Activated B cell treated with CpG ODN at 0.5 μM for 24 hours (primary cell): ENCODE measurements around the gene FAM3A. TPM values are rescaled to one million over a fixed set of nuclear protein-coding genes. Genes with fewer than 3 reads are reported as not detected.
A peak's percentile ranks its signal among the peaks of the same experiment; 100 is the strongest.

ENCODE experiments used
- ATAC-seq: fragments of 200-7000 bp; cut with Tn5 transposase; one replicate; pipeline ENCODE4 v1.10.0; 2021; ENCODE audit warnings: low read depth, mild to moderate bottlenecking, moderate library complexity
- CTCF ChIA-PET: fragments of 350-600 bp; sonication (Branson Sonifier 250); formaldehyde crosslinking; loops from one replicate; lab custom pipeline; 2021; ENCODE audit warnings: antibody characterized with exemption; lab: Charles Lee
- POLR2A ChIA-PET: fragments of 350-600 bp; sonication (Branson Sonifier 250); formaldehyde crosslinking; loops from one replicate; lab custom pipeline; 2021; ENCODE audit warnings: antibody characterized with exemption; lab: Charles Lee
- DNase-seq: peaks from one replicate; pipeline ENCODE4 v3.0.0; 2022
- H3K27ac Mint-ChIP-seq: one replicate; pipeline ENCODE4 v1.8.0; 2020; ENCODE audit warnings: mixed read lengths
- H3K27me3 Mint-ChIP-seq: one replicate; pipeline ENCODE4 v1.8.0; 2021; ENCODE audit warnings: mixed read lengths
- H3K36me3 Mint-ChIP-seq: one replicate; pipeline ENCODE4 v1.8.0; 2021; ENCODE audit warnings: low read depth, mixed read lengths
- H3K4me1 Mint-ChIP-seq: one replicate; pipeline ENCODE4 v1.8.0; 2021; ENCODE audit warnings: mixed read lengths
- H3K4me3 Mint-ChIP-seq: one replicate; pipeline ENCODE4 v1.8.0; 2020; ENCODE audit warnings: mild to moderate bottlenecking, mixed read lengths
- H3K9me3 Mint-ChIP-seq: one replicate; pipeline ENCODE4 v1.8.0; 2020; ENCODE audit warnings: mixed read lengths
- intact Hi-C: fragments of 100-400 bp; cut with micrococcal nuclease; formaldehyde crosslinking; loops from one replicate; pipeline ENCODE4 v1.15.1; 2024
- total RNA-seq: library from RNA; stranded (reverse); gene quantifications from 2 replicates; pipeline ENCODE4 v1.2.3, GENCODE V29; 2022
- TF ChIP-seq, protein P1 (sequence below): fragments of 200-600 bp; IDR thresholded peaks from one replicate; pipeline ENCODE4 v1.8.0; 2022; ENCODE audit warnings: antibody characterized with exemption, mild to moderate bottlenecking

FAM3A gene
- total RNA-seq, 1 donor from 2014 or later, result 36.1 TPM

- TF ChIP-seq, protein P1, sequence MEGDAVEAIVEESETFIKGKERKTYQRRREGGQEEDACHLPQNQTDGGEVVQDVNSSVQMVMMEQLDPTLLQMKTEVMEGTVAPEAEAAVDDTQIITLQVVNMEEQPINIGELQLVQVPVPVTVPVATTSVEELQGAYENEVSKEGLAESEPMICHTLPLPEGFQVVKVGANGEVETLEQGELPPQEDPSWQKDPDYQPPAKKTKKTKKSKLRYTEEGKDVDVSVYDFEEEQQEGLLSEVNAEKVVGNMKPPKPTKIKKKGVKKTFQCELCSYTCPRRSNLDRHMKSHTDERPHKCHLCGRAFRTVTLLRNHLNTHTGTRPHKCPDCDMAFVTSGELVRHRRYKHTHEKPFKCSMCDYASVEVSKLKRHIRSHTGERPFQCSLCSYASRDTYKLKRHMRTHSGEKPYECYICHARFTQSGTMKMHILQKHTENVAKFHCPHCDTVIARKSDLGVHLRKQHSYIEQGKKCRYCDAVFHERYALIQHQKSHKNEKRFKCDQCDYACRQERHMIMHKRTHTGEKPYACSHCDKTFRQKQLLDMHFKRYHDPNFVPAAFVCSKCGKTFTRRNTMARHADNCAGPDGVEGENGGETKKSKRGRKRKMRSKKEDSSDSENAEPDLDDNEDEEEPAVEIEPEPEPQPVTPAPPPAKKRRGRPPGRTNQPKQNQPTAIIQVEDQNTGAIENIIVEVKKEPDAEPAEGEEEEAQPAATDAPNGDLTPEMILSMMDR, result no peak
- no peak overlapping the region for H3K4me3 Mint-ChIP-seq
- H3K27me3 Mint-ChIP-seq, result no peaks in the 10 kb centered on the region
- CTCF ChIA-PET, result no interaction called here
- peaks cover 7% of the 10 kb centered on the region for H3K36me3 Mint-ChIP-seq
- intact Hi-C loops, result no loop called here
- peaks cover 12% of the 10 kb centered on the region for H3K4me1 Mint-ChIP-seq
- DNase-seq (no peak), ATAC-seq (no peak)
- H3K27ac Mint-ChIP-seq, result no peak overlapping the region
- no peaks in the 10 kb centered on the region for H3K9me3 Mint-ChIP-seq
- POLR2A ChIA-PET, result interaction anchor here (1.0 to 2.4 kb wide), 4 partner anchors 9 to 78 kb away, joined by 3 to 18 read pairs (median 8); partner anchors contain the start of genes DNASE1L1, LAGE3, PLXNA3 and TAFAZZIN
Observed at GRCh38 chrX:154488336-154489075, 27.5 kb downstream of the FAM3A start.

DNA sequence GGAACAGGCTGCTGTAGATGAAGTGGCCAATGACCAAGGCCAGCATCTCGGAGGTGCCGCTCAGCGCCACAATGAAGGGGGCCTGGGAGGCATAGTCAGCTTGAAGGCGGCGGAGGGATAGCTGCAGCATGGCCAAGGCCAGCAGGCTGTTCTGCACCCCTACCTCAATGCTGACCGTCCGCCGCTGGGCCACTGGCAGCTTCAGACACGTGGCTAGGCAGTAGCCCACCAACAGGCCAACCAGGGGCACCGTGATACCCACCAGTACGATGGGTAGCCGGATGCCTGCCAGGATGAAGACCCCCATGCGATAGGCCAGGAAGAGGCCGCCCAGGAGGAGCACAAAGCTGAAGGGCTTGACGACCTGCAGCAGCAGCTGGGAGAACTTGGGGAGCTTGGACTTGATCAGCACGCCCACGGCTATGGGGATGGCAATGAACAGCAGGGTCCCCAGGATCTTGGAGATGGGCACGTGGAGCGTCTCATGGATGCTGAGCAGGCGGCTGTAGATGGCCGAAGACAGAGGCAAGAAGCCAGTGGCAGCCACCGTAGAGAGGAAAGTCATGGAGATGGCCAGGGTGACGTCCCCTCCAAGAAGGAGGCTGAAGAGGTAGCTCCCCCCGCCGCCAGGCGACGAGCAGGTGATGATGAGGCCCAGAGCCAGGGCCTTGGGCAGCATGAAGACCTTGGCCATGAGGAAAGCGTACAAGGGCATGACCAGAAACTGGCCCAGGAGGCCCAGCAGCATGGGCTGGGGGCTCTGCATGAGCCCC, 28.3 kb downstream of the FAM3A start:
- CTCF ChIA-PET, result no interaction called here
- ATAC-seq (no peak), DNase-seq (no peak)
- POLR2A ChIA-PET, result interaction anchor here (0.8 to 3.4 kb wide), 3 partner anchors 9 to 90 kb away, joined by 3 to 26 read pairs (median 3); partner anchors contain the start of genes LAGE3 and RPL10
- Mint-ChIP-seq H3K36me3 (peaks cover 10% of the 10 kb centered on the region), H3K27me3 (no peaks in the 10 kb centered on the region), H3K9me3 (no peaks in the 10 kb centered on the region), H3K27ac (no peak overlapping the region), H3K4me3 (no peak overlapping the region), H3K4me1 (peaks cover 13% of the 10 kb centered on the region)
- TF ChIP-seq, protein P1, result no peak
- intact Hi-C loops, result no loop called here

DNA sequence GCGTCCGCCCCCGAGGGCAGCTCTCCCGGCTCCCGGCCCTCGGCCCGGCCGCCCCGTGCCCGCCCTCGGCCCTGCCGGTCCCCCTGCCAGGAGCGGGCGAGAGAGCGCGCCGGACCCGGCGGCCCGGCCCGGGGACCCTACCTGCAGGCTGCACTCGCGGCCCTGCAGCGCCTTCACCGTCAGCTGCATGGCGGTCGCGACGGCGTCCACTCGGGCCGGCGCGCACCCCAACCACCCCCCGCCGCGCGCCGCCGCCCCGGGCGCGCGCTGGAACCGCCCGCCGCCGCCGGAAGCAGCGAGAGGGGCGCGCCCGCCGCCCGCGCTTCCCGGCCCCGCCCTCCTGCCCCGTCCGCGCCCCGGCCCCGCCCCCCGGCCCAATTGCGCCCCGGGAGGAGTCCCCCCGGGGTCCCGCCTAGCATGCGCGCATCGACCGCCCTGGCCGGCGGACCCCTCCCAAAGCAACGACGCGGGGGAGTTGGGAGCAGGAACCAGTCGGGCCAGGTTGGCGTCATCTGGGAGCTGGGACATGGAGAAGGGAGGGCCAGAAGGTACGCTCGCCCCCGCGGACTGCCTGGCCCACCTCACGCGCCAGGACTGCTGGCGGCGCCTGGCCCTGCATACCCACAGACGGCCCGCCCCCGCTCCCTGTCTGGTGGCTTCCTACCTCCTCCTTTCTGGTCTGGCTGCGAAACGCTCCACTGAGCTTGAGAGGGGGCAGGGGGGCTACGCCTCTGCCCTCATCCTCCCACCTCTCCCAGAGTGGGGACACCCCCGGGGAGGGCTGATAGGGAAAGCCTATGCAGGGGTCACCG, 29.4 kb downstream of the FAM3A start, which contains the start of gene UBL4A:
UBL4A (minus strand) TSS at position 220 of the 812 bp plus-strand sequence; CDS start at position 189, 31 bp downstream.
- intact Hi-C loops, result loop anchor here (1.0 kb wide), 1 partner anchor 30 kb away; the partner anchor contains the start of gene FAM3A
- DNase-seq, result peak; percentile 61
- ATAC-seq, result peak; percentile 27
- Mint-ChIP-seq H3K4me1 (peaks cover 18% of the 10 kb centered on the region), H3K36me3 (peaks cover 10% of the 10 kb centered on the region), H3K9me3 (no peaks in the 10 kb centered on the region), H3K27me3 (no peaks in the 10 kb centered on the region), H3K4me3 (peak within 1 kb of the TSS; percentile 73), H3K27ac (no peak within 1 kb of the TSS)
- TF ChIP-seq, protein P1, result no peak
- CTCF ChIA-PET, result interaction anchor here (0.7 kb wide), 1 partner anchor 113 kb away, joined by 3 read pairs; no protein-coding TSS in a partner anchor
- POLR2A ChIA-PET, result interaction anchor here (0.6 to 3.4 kb wide), 6 partner anchors 10 to 116 kb away, joined by 3 to 26 read pairs (median 6); partner anchors contain the start of gene RPL10

- Mint-ChIP-seq H3K9me3 (no peaks in the 10 kb centered on the region), H3K36me3 (peaks cover 10% of the 10 kb centered on the region), H3K27me3 (no peaks in the 10 kb centered on the region), H3K4me1 (peaks cover 20% of the 10 kb centered on the region), H3K27ac (no peak overlapping the region), H3K4me3 (peak overlapping the region; percentile 46)
- TF ChIP-seq, protein P1, result no peak
- ChIA-PET POLR2A (interaction anchor here (1.1 to 3.4 kb wide), 5 partner anchors 10 to 115 kb away, joined by 3 to 26 read pairs (median 8); partner anchors contain the start of gene RPL10), CTCF (interaction anchor here (1.0 kb wide), 1 partner anchor 113 kb away, joined by 4 read pairs; no protein-coding TSS in a partner anchor)
- DNase-seq (peak; percentile 30), ATAC-seq (no peak)
- intact Hi-C loops, result loop anchor here (1.0 kb wide), 1 partner anchor 30 kb away; the partner anchor contains the start of gene FAM3A
Observed at GRCh38 chrX:154486052-154486395, 30.0 kb downstream of the FAM3A start.
